ENCODE measurements around the gene TMTC2.

The TMTC2 gene

DNA sequence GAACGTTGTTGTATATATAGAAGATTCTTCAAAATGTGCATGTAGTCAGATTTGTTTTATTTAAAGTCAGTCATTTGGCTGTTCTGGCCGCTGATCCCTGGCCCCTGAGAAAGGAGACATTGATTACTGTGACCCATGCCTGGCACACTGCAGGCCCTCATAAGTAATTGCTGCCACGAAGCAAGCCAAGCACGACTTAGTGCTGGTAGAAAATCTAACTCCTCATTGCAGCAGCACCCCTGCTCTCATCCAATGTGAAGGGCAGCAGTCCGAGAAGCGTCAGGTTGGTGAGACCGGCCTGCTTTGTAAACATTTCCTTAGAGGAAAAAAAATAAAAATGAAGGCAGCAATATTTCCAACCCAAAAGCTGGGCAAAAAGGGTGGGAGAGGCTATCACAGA lies 22.8 kb upstream of the TMTC2 start:
- H3K27me3 ChIP-seq (ENCODE audit: low read length): no peaks in the 10 kb centered on the region
- H3K79me2 ChIP-seq (ENCODE audit: insufficient read depth, low read length): no peaks in the 10 kb centered on the region
- no peak overlapping the region for H3K4me2 ChIP-seq (ENCODE audit: low read depth, low read length, poor library complexity, severe bottlenecking)
- H3K9ac ChIP-seq (ENCODE audit: low read length): no peak overlapping the region
- H4K20me1 ChIP-seq (ENCODE audit: low read depth, low read length): no peaks in the 10 kb centered on the region
- no peaks in the 10 kb centered on the region for H3F3A ChIP-seq (ENCODE audit: insufficient read depth)
- H3K36me3 ChIP-seq (ENCODE audit: low read length): no peaks in the 10 kb centered on the region
- no peaks in the 10 kb centered on the region for H3K9me3 ChIP-seq (ENCODE audit: insufficient read depth, low read length)
- no peak overlapping the region for H3K27ac ChIP-seq (ENCODE audit: low read depth, low read length)
- no peak overlapping the region for H3K4me3 ChIP-seq (ENCODE audit: insufficient read depth, low read length, poor library complexity, severe bottlenecking)
- TF ChIP-seq, protein P1, sequence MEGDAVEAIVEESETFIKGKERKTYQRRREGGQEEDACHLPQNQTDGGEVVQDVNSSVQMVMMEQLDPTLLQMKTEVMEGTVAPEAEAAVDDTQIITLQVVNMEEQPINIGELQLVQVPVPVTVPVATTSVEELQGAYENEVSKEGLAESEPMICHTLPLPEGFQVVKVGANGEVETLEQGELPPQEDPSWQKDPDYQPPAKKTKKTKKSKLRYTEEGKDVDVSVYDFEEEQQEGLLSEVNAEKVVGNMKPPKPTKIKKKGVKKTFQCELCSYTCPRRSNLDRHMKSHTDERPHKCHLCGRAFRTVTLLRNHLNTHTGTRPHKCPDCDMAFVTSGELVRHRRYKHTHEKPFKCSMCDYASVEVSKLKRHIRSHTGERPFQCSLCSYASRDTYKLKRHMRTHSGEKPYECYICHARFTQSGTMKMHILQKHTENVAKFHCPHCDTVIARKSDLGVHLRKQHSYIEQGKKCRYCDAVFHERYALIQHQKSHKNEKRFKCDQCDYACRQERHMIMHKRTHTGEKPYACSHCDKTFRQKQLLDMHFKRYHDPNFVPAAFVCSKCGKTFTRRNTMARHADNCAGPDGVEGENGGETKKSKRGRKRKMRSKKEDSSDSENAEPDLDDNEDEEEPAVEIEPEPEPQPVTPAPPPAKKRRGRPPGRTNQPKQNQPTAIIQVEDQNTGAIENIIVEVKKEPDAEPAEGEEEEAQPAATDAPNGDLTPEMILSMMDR (IDR thresholded peaks at IDR 0.05; ENCODE audit: insufficient read depth, low read length, poor library complexity, severe bottlenecking): no peak
- TF ChIP-seq EZH2phosphoT487 (conservative IDR thresholded peaks at IDR 0.05; ENCODE audit: low read length): no peak
- H3K9me2 ChIP-seq (replicated peaks; ENCODE audit: insufficient read depth, low read length): no peaks in the 10 kb centered on the region
- H2AFZ ChIP-seq (ENCODE audit: low read depth, low read length, severe bottlenecking): no peak overlapping the region

DNA sequence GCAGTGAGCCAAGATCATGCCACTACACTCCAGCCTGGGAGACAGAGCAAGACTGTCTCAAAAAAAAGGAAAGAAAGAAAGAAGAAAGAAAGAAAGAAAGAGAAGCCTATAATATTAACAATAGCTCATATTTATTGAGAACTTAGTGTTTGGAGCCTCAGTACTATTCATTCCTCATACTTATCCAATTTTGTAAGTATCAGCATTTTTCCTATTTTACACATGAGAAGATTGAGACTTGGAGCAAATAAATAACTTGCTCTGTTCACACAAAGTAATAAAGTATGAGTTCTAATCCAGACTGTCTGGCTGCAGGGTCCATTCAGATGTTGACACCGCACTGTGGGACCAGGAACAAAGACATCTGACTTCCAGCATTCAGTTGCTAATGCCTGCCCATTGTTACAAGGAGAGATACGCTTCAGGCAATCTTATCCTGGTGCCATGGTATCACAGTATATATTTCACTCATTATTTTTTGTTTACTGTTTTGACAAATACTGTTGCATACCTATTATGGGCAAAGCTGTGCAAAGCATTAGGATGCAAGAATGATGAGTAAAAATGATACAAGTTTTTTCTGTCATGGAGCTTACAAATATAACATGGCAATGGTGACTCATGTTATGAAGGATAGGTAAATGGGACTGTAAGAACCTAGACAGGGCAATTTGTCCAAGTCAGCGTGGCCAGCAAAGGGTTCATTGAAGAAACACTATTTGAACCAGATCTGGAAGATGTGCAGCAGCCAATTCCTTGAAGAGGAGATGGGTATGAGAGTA lies 21.4 kb upstream of the TMTC2 start:
- Histone ChIP-seq H2AFZ (ENCODE audit: low read depth, low read length, severe bottlenecking) (no peak overlapping the region), H3F3A (ENCODE audit: insufficient read depth) (no peaks in the 10 kb centered on the region), H3K27ac (ENCODE audit: low read depth, low read length) (no peak overlapping the region), H3K4me2 (ENCODE audit: low read depth, low read length, poor library complexity, severe bottlenecking) (no peak overlapping the region), H3K9ac (ENCODE audit: low read length) (no peak overlapping the region), H4K20me1 (ENCODE audit: low read depth, low read length) (no peaks in the 10 kb centered on the region), H3K4me3 (ENCODE audit: insufficient read depth, low read length, poor library complexity, severe bottlenecking) (no peak overlapping the region), H3K9me3 (ENCODE audit: insufficient read depth, low read length) (no peaks in the 10 kb centered on the region), H3K9me2 (replicated peaks; ENCODE audit: insufficient read depth, low read length) (no peaks in the 10 kb centered on the region), H3K36me3 (ENCODE audit: low read length) (no peaks in the 10 kb centered on the region), H3K27me3 (ENCODE audit: low read length) (no peaks in the 10 kb centered on the region), H3K79me2 (ENCODE audit: insufficient read depth, low read length) (no peaks in the 10 kb centered on the region)
- TF ChIP-seq, protein P1 (IDR thresholded peaks at IDR 0.05; ENCODE audit: insufficient read depth, low read length, poor library complexity, severe bottlenecking): no peak
- no peak for TF ChIP-seq EZH2phosphoT487 (conservative IDR thresholded peaks at IDR 0.05; ENCODE audit: low read length)

DNA sequence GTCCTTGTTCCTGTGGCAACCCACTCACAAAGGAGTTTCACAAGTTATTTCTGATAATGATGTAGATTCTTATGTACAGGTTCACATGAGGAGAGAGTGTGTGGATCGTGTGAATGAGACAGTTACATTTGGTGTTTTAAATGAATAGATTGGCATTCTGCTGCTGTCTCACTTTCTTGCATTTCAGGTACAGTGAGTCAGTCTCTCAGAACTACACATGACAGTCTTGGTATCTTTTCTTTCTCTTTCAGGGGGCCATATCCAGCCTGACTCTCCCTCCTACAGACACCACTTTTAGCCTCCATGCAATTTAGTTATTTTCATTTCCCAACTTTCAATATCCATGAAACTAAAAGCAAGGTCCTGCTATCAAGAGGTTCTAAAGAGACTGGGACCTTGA lies 19.9 kb upstream of the TMTC2 start:
- Histone ChIP-seq H3K9me2 (replicated peaks; ENCODE audit: insufficient read depth, low read length) (no peaks in the 10 kb centered on the region), H3K27me3 (ENCODE audit: low read length) (no peaks in the 10 kb centered on the region)
- no peak for TF ChIP-seq EZH2phosphoT487 (conservative IDR thresholded peaks at IDR 0.05; ENCODE audit: low read length)
- TF ChIP-seq, protein P1 (IDR thresholded peaks at IDR 0.05; ENCODE audit: insufficient read depth, low read length, poor library complexity, severe bottlenecking): no peak

More for the DNA sequence above, 19.9 kb upstream of the TMTC2 start:
- Histone ChIP-seq H3K27ac (ENCODE audit: low read depth, low read length) (no peak overlapping the region), H3K4me2 (ENCODE audit: low read depth, low read length, poor library complexity, severe bottlenecking) (no peak overlapping the region), H3K79me2 (ENCODE audit: insufficient read depth, low read length) (no peaks in the 10 kb centered on the region), H3F3A (ENCODE audit: insufficient read depth) (no peaks in the 10 kb centered on the region), H4K20me1 (ENCODE audit: low read depth, low read length) (no peaks in the 10 kb centered on the region), H2AFZ (ENCODE audit: low read depth, low read length, severe bottlenecking) (no peak overlapping the region), H3K9me3 (ENCODE audit: insufficient read depth, low read length) (no peaks in the 10 kb centered on the region), H3K9ac (ENCODE audit: low read length) (no peak overlapping the region), H3K36me3 (ENCODE audit: low read length) (no peaks in the 10 kb centered on the region), H3K4me3 (ENCODE audit: insufficient read depth, low read length, poor library complexity, severe bottlenecking) (no peak overlapping the region)

All from SU-DHL-6 (cell line).